ENCODE data around the gene LRP1B.

The LRP1B gene

DNA sequence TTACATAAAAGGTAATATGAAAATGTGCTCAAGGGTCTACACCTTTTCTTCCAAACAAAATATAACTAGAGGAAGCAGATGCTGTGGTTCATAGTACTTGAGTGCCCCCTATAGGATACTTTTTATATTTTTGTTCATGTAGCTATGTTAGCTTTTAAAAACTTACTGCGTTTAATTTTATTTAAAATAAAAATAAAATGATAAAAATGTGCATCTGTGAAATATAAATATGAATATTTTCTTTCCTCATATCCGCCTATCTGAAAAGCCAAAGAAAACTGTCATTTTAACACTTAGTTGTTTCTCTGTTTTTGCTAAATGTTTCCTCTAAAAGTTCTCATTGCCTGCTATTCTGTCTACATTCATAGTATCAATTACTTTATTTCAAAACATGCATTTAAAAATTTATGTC is 9.6 kb upstream of the LRP1B start:
- no peak for FAIRE-seq

GRCh38 chr2:142139384-142139783 is 8.6 kb upstream of the LRP1B start:
- FAIRE-seq (no peak), DNase-seq (ENCODE audit: insufficient read length) (no peak)
- TF ChIP-seq TAF1 (IDR thresholded peaks at IDR 0.05; ENCODE audit: borderline replicate concordance, low read depth, low read length): no peak
- TF ChIP-seq POLR2A (IDR thresholded peaks at IDR 0.05; ENCODE audit: low read depth, low read length): no peak
- TF ChIP-seq POLR2AphosphoS5 (IDR thresholded peaks at IDR 0.05; ENCODE audit: low read depth, low read length): no peak

More for the DNA sequence above, 9.6 kb upstream of the LRP1B start:
- TF ChIP-seq TAF1 (IDR thresholded peaks at IDR 0.05; ENCODE audit: borderline replicate concordance, low read depth, low read length): no peak
- TF ChIP-seq POLR2A (IDR thresholded peaks at IDR 0.05; ENCODE audit: low read depth, low read length): no peak
- TF ChIP-seq POLR2AphosphoS5 (IDR thresholded peaks at IDR 0.05; ENCODE audit: low read depth, low read length): no peak
- DNase-seq (ENCODE audit: insufficient read length): no peak

DNA sequence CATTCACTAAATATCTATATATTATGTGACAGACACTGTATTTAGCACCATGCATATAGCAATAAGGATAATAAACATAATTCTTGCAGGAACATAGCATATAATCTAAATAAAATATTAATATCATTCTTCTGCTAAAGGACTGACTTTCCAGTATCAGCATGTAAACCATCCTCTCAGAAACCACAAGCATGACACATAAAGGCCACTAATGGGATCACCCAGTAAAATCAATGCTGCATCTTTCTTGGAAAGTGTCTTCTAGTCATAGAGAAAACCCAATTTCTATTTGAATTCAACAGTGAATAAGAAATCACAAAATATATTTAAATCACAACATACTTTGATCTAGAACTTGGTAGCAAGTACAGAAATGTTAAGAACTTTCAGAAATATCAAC is 5.8 kb upstream of the LRP1B start:
- no peak for TF ChIP-seq POLR2A (IDR thresholded peaks at IDR 0.05; ENCODE audit: low read depth, low read length)
- no peak for TF ChIP-seq POLR2AphosphoS5 (IDR thresholded peaks at IDR 0.05; ENCODE audit: low read depth, low read length)
- no peak for TF ChIP-seq TAF1 (IDR thresholded peaks at IDR 0.05; ENCODE audit: borderline replicate concordance, low read depth, low read length)
- no peak for FAIRE-seq
- no peak for DNase-seq (ENCODE audit: insufficient read length)

- FAIRE-seq (no peak), DNase-seq (ENCODE audit: insufficient read length) (no peak)
- TF ChIP-seq TAF1 (IDR thresholded peaks at IDR 0.05; ENCODE audit: borderline replicate concordance, low read depth, low read length): no peak
Observed at GRCh38 chr2:142134911-142135310, 4.1 kb upstream of the LRP1B start.

DNA sequence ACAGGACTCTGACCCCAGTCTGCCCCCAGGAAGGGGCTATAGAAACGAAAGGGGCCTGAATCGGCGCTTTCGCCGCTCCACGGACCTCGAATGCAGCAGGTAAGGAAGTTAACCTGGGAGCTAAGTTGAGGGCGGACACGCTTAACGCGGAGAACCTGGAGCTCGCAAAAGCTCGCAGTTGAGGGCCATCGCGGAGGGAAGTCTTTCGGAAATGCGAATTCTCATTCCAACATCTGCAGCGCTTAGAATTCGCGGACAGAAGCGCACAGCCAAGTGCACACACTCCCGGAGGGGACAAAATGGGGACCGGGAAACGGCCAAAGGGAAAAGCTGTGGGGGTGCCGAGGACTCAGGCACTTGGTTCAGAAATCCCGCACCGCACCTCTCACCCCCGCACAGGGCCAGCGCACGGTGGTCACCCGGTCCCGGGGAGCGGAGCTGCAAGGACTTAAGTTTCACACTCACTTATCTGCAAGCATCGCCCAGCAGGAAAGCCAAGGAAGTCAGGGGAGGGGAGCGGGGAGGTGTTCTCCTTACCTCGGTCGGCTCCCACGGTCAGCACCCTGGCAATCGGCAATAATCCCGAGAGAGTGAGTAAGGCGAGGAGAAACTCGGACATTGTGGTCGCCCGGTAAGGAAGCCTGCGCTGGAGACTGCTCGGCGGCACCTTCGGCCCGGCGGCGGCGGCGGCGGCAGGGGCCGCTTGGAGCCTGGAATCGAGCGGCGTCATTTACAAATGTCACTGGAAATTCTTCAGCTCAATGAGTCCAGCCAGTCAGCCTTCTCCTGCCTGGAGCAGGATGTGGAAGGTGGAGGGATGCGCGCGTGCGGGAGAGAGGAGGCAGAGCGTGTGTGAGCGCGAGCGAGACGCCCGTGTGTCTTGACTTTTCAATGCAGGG is 456 bp downstream of the LRP1B start:
- FAIRE-seq: no peak
- peak; percentile 1 for DNase-seq (ENCODE audit: insufficient read length)
- no peak for TF ChIP-seq TAF1 (IDR thresholded peaks at IDR 0.05; ENCODE audit: borderline replicate concordance, low read depth, low read length)

- DNase-seq (ENCODE audit: insufficient read length): no peak
- no peak for TF ChIP-seq TAF1 (IDR thresholded peaks at IDR 0.05; ENCODE audit: borderline replicate concordance, low read depth, low read length)
- no peak for TF ChIP-seq POLR2AphosphoS5 (IDR thresholded peaks at IDR 0.05; ENCODE audit: low read depth, low read length)
- no peak for TF ChIP-seq POLR2A (IDR thresholded peaks at IDR 0.05; ENCODE audit: low read depth, low read length)
- FAIRE-seq: no peak
Observed at GRCh38 chr2:142128105-142128504, 2.7 kb downstream of the LRP1B start.

- FAIRE-seq (no peak), DNase-seq (ENCODE audit: insufficient read length) (no peak)
- TF ChIP-seq TAF1 (IDR thresholded peaks at IDR 0.05; ENCODE audit: borderline replicate concordance, low read depth, low read length) (no peak), POLR2A (IDR thresholded peaks at IDR 0.05; ENCODE audit: low read depth, low read length) (no peak)
Observed at GRCh38 chr2:142127248-142127647, 3.6 kb downstream of the LRP1B start.

DNA sequence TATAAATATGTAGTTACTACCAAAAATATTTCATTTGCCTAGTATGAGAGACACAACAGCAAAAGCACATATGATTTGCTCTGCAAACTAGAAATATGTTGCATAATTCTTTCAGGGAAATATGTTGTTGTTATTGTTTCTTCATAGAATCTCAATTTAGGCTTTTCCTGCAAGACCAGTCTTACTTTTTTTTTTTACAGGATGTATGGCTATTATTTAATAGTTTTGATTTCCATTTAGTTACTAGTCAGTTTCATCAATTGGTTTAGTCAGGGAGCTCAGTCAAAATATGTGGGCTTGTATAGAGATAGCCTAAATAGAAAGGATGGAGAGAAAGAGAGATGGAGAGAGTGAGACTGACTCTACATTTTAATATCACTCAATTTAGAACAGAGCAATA is 6.1 kb downstream of the LRP1B start:
- TF ChIP-seq TAF1 (IDR thresholded peaks at IDR 0.05; ENCODE audit: borderline replicate concordance, low read depth, low read length): no peak
- TF ChIP-seq POLR2A (IDR thresholded peaks at IDR 0.05; ENCODE audit: low read depth, low read length): no peak
- TF ChIP-seq POLR2AphosphoS5 (IDR thresholded peaks at IDR 0.05; ENCODE audit: low read depth, low read length): no peak
- no peak for FAIRE-seq
- no peak for DNase-seq (ENCODE audit: insufficient read length)

DNA sequence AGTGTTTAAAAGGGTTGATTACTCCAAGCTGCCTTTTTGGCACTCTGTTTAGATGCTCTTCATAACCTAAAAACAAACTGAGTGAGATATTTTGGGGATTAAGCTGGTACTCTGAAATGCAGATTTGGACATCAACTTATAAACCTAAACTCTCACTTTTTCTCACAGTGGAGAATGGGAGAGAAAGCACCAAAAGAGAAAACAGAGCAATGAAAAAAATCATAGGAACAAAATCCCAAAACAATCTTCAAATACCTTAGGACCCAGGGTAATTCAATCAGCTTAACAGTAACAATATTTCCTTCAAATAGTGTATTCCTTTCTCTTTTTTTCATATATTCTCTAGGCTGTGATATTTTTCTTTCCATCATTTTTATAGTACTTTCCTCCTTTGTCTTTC is 11.5 kb downstream of the LRP1B start:
- no peak for FAIRE-seq
- DNase-seq (ENCODE audit: insufficient read length): no peak
- TF ChIP-seq POLR2AphosphoS5 (IDR thresholded peaks at IDR 0.05; ENCODE audit: low read depth, low read length) (no peak), TAF1 (IDR thresholded peaks at IDR 0.05; ENCODE audit: borderline replicate concordance, low read depth, low read length) (no peak), POLR2A (IDR thresholded peaks at IDR 0.05; ENCODE audit: low read depth, low read length) (no peak)

GRCh38 chr2:142112757-142113221 is 18.0 kb downstream of the LRP1B start:
- DNase-seq (ENCODE audit: insufficient read length) (no peak), FAIRE-seq (no peak)
- TF ChIP-seq TAF1 (IDR thresholded peaks at IDR 0.05; ENCODE audit: borderline replicate concordance, low read depth, low read length): no peak
- no peak for TF ChIP-seq POLR2A (IDR thresholded peaks at IDR 0.05; ENCODE audit: low read depth, low read length)
- no peak for TF ChIP-seq POLR2AphosphoS5 (IDR thresholded peaks at IDR 0.05; ENCODE audit: low read depth, low read length)

DNA sequence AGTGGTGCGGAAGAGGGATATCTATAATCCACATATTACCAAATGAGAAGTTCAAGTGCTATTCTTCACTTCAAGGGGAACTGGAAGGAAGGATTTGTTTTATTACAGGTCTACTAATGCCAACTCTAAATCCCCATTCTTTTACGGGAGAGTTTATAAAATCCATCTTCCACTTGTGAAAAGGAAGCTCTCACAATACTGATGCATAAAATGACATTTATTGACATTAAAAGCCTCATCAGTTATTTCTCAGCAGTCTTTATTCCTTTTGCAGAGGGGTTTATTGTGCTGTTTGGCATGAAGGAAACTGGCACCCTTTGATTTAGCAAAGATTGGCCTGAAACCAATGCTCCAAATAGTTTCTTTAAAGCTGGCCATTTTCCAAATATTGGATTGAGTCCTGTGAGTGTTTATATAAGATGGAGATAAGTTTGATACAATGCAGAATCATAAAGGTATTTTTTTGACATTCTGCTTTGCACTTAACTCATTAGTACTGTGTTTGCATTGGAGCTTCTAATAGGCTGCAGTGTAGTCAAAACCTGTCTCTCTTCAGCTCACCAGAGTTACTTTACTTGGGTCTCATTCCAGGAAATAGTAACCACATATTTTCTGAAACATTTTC is 26.6 kb downstream of the LRP1B start:
- TF ChIP-seq POLR2A (IDR thresholded peaks at IDR 0.05; ENCODE audit: low read depth, low read length) (no peak), POLR2AphosphoS5 (IDR thresholded peaks at IDR 0.05; ENCODE audit: low read depth, low read length) (no peak), TAF1 (IDR thresholded peaks at IDR 0.05; ENCODE audit: borderline replicate concordance, low read depth, low read length) (no peak)
- FAIRE-seq (no peak), DNase-seq (ENCODE audit: insufficient read length) (no peak)

DNA sequence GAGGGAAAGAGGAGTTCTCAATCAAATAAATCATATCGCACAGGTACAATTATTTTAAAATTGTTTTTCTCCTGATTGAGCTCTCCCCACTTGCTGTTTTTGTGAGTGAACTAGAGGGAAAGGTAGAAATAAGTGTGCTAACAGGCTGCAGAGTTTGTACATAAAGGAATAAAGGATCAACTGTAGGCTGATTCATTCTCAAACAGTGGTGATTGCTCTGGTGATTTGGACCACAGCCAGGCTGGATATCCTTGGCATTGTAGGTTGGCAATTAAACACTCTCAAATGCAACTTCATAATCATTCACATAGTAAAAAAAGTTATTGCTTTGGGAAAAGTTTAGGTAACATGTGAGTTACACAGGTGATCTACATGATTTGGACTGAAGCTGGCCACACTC is 29.8 kb downstream of the LRP1B start:
- no peak for TF ChIP-seq POLR2AphosphoS5 (IDR thresholded peaks at IDR 0.05; ENCODE audit: low read depth, low read length)
- TF ChIP-seq POLR2A (IDR thresholded peaks at IDR 0.05; ENCODE audit: low read depth, low read length): no peak
- no peak for TF ChIP-seq TAF1 (IDR thresholded peaks at IDR 0.05; ENCODE audit: borderline replicate concordance, low read depth, low read length)
- DNase-seq (ENCODE audit: insufficient read length) (no peak), FAIRE-seq (no peak)
